ENCODE measurements around the gene MUC3A.

DNA sequence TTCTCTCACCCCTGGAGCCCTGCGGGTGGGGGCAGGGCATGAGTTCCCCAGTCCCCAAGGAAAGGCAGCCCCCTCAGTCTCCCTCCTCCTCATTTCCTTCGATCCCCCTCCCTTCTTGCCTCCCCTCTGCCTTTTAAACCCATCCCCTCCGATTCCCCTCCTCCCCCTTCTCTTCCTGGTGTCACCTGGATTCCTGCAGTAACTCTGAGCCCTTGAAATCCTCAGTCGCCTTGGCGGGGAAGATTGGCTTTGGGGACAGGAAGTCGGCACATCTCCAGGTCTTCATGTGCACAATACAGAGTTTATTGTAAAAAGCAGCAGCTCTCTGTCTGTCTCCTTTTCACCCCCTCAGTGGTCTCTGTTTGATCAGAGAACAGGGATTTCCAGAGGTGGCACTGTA lies 18.7 kb downstream of the MUC3A start:
- TF ChIP-seq, protein P1, sequence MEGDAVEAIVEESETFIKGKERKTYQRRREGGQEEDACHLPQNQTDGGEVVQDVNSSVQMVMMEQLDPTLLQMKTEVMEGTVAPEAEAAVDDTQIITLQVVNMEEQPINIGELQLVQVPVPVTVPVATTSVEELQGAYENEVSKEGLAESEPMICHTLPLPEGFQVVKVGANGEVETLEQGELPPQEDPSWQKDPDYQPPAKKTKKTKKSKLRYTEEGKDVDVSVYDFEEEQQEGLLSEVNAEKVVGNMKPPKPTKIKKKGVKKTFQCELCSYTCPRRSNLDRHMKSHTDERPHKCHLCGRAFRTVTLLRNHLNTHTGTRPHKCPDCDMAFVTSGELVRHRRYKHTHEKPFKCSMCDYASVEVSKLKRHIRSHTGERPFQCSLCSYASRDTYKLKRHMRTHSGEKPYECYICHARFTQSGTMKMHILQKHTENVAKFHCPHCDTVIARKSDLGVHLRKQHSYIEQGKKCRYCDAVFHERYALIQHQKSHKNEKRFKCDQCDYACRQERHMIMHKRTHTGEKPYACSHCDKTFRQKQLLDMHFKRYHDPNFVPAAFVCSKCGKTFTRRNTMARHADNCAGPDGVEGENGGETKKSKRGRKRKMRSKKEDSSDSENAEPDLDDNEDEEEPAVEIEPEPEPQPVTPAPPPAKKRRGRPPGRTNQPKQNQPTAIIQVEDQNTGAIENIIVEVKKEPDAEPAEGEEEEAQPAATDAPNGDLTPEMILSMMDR (IDR thresholded peaks at IDR 0.05; ENCODE audit: low read depth, low read length), result no peak
- TF ChIP-seq, protein P2, sequence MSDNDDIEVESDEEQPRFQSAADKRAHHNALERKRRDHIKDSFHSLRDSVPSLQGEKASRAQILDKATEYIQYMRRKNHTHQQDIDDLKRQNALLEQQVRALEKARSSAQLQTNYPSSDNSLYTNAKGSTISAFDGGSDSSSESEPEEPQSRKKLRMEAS (IDR thresholded peaks at IDR 0.05; ENCODE audit: low read depth, low read length), result no peak

Measured in NB4 (cell line).